Sciatic nerve (tissue), 2 donors: Measurements from ENCODE around the gene ATP6AP2. TPM values are rescaled to one million over a fixed set of nuclear protein-coding genes. Genes with fewer than 3 reads are reported as not detected.

Experiments
- ATAC-seq: fragments of 200-7000 bp; cut with Tn5 transposase; one replicate; pipeline ENCODE4 v1.9.1; 2020; ENCODE audit warnings: mild to moderate bottlenecking, moderate library complexity
- DNase-seq: peaks from one replicate; pipeline ENCODE4 v3.0.0-alpha.2; 2020; ENCODE audit warnings: low spot score
- intact Hi-C: fragments of 100-400 bp; cut with DNase I; formaldehyde crosslinking; loops from one replicate; pipeline ENCODE4 v1.14.2; 2022
- total RNA-seq: library from RNA; stranded (reverse); fragmentation: NEBNext Ultra II Directional; extraction: Animal tissue kit (Norgen Biotek cat#: 25700); gene quantifications from one replicate; pipeline ENCODE4 v1.2.1, GENCODE V29; 2021
- donor health status: DM: no; HTN: no; CAD: no.
- donor health status: DM: no; HTN: no; CAD: no.

The ATP6AP2 gene
- total RNA-seq, 1 donor from 2014 or later: 103 TPM

DNA sequence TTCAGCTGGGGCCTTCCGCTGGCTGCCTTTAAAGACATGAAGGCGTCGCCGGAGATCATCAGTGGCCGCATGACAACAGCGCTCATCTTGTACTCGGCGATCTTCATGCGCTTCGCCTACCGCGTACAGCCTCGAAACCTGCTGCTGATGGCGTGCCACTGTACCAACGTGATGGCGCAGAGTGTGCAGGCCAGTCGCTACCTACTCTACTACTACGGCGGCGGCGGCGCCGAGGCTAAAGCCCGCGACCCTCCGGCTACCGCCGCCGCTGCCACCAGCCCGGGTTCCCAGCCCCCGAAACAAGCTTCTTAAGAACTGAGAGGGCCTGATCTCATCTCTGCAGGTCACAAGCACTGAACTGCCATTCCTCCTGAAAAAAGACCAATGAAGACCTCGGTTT lies 42.9 kb downstream of the ATP6AP2 start:
- ATAC-seq (no peak), DNase-seq (no peak)
- intact Hi-C loops: no loop called here

DNA sequence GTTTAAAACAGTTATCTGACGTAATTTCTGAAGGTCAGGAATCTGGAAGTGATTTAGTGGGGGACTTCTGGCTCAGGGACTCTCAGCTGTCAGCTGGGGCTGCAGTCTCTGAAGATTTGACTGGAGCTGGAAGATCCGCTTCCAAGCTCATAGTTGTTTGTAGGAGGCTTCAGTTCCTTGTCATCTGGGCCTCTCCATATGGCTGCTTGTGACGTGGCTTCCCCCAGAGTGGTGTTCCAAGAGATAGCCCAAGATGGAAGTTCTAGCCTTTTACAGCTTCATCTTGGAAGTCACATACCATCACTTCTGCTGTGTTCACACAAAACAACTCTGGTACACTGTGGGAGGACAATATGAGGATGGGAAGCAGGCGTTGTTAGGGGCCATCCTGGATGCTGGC lies 44.5 kb downstream of the ATP6AP2 start:
- DNase-seq: no peak

DNA sequence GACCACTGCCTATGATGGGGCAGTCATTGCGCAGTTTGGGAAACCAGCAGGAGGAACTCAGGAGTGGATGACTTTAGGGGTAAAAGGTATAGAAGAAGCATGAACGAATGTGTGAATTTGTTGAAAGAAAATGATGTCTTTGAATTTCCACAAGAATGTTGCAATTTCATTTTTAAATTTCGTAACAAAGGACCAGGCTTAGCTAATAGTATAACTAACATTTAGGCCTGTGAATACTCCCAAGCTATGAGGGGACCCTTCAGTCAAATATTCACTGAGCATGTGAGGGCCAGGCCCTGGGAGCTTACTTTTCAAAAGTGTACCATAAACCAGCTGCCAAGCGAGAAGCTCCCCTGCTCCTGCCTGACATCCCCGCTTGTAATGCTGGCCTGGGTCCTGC lies 47.7 kb downstream of the ATP6AP2 start:
- no peak for ATAC-seq
- no peak for DNase-seq
- intact Hi-C loops: no loop called here

More for the DNA sequence above, 44.5 kb downstream of the ATP6AP2 start:
- no peak for ATAC-seq
- intact Hi-C loops: no loop called here

DNA sequence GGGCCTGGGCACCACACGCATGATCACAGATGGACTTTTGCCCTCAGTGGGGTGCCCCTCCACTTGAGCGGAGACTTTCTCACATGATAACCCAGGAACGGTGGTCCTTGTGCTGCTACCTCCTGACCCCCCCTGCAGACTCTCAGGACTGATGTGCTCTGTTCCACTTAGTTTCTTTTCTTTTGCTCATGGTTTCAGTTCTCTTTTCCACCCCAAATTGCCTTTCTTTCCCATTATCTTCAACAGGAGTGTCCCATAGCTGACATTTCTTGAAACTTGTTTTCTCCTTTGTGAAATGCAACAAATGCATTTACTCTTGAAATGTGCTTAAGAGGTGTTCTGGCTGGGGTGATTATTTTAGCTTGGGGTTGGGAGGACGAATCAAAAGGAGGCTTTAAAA lies 51.4 kb downstream of the ATP6AP2 start:
- no peak for DNase-seq
- no peak for ATAC-seq
- intact Hi-C loops: no loop called here

DNA sequence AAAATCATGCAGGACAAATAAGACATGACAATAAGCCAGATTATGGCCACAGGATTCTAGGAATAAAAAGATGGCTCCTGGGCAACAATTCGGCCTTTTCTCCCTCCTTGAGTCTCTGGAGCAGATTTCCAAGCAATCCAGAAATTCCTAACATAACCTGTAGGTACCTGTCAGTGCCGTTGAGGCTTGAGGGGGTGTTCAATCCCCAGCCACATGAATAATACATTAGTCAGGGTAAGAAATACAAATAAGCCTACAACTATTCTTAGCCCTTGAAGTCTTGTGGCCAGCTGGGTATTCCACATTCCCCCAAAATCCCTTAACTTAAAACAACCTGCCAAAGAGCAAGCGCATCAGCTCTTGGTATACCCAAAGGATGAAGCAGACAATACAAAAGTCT lies 56.9 kb downstream of the ATP6AP2 start:
- intact Hi-C loops: no loop called here

DNA sequence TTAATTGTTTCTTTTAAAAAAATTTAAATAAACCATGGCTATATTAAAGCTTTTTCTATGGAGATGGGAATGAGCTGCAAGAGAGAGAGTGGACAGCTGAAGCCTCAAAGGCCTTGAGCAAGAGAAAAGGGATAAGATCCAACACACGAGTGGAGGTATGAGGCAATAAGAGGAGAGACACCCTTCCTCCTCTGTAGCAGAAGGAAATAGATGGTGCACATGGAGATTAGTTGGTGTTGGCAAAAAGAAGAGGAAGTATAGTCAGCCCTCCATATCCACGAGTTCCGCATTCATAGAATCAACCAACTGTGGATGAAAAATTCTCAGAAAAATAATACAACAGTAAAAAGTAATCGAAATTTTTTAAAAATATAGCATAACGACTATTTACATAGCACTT lies 63.4 kb downstream of the ATP6AP2 start:
- no peak for DNase-seq
- intact Hi-C loops: no loop called here

More for the DNA sequence above, 56.9 kb downstream of the ATP6AP2 start:
- ATAC-seq (no peak), DNase-seq (no peak)

DNA sequence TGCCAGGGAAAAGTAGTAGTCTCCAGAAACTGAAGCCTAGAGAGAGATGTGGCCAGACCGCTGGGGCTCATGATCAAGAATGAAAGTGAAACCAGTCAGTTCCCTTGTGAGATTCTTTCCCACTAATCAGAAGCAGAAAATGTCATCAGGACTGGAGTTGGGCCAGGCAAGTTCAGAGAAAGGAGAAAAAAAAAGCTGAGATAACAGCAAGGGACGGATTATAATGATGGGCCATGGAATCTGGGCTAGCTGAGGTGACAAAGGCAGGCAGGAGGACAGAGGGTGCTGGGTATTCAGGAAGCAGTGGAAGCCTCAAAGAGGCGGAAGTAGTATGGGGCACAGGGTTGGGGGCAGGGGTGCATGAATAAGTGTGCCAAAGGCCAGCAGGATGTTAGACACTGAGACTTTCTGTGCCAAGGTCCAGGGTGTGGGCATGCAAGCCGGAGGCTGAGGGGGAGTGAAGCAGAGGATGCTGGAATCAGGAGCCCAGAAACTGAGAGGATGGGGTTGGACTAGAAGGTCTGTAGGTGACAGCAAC lies 64.1 kb downstream of the ATP6AP2 start:
- intact Hi-C loops: no loop called here
- ATAC-seq (peak; percentile 64), DNase-seq (peak; percentile 70)

More for the DNA sequence above, 63.4 kb downstream of the ATP6AP2 start:
- peak; percentile 51 for ATAC-seq

DNA sequence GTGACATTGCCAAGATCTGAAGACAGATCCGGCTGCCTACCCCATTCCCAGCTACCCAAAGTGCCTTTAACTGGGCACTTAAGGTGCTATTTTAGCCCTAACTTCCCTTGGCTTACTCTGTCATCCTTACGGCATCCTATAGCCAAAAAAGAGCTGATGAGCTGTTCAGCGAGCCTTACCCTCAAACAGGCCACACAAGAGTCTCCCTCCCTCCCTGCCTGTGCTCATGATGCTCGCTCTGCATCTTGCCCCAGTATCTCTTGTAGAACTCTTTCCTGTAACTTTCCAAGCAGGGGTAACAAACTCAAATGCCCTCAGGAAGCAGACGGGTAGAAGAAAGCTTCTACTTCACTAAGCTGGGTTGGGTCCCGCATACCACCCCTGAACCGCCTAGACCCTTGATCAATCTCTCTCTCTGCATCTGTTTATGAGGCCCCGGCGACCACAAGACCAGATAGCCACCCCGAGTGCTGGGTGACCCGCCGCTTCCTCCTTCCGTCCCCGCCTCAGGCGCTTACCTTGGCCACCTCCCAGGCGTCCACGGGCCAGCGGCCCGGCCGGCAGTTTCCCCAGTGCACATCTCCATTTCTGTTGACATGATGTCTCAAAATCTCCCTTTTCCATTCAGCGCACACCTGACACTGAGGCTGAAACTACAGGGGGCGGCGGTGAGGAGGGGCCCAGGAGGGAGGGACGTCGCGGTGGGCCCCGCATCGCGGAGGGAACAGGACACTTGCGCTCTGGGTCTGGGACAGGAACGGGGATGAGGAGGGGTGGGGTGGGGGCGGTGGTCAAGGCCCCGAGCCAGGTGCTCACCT lies 65.9 kb downstream of the ATP6AP2 start:
- peak; percentile 72 for DNase-seq
- intact Hi-C loops: no loop called here
- ATAC-seq: peak; percentile 46

DNA sequence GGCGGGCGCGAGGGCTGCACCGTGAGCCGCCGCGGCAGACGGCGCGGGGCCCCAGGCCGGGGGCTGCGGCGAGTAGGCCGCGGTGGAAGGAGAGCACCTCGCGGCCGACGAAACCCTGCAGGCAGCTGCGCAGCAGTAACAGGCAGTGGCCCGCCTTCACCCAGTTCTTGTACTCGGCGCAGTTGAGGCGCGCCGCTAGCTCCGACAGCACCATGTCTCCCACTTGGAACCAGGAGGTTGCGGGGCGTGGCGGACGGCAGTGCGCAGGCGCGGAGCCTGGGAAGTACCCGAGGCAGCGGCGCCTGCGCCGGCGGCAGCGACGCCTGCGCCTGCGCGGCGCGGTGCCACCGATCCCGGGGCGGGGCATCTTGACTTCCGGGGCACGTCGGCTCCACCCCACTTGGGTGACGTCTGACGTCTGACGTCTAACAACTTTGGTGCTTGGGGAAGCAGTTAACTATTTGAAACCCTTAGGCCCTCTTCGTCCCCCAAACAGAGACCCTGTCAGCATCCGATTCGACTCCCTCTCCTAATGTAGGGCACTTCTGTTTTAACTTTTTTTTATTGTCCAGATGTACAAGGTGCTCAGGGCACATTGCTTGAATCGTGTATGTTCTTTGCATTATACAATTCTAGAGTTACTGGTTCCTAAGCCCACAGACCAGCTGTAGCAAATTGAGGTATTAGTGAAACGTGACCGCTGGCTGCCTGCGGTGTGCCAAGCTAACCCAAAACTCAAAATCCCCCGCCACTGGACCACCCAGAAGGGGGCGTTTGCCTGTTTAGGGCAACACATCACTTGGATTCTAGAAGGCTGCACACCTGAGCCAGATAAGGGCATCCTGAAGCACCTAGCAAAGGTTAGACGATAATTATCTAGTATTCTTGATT lies 66.8 kb downstream of the ATP6AP2 start, which contains the start of gene CXorf38:
Gene CXorf38, minus strand, starts transcription at position 255 of the 891 bp plus-strand sequence. Its CDS starts 41 bp downstream, at position 214.
- DNase-seq (peak; percentile 97), ATAC-seq (peak; percentile 90)
- intact Hi-C loops: no loop called here

DNA sequence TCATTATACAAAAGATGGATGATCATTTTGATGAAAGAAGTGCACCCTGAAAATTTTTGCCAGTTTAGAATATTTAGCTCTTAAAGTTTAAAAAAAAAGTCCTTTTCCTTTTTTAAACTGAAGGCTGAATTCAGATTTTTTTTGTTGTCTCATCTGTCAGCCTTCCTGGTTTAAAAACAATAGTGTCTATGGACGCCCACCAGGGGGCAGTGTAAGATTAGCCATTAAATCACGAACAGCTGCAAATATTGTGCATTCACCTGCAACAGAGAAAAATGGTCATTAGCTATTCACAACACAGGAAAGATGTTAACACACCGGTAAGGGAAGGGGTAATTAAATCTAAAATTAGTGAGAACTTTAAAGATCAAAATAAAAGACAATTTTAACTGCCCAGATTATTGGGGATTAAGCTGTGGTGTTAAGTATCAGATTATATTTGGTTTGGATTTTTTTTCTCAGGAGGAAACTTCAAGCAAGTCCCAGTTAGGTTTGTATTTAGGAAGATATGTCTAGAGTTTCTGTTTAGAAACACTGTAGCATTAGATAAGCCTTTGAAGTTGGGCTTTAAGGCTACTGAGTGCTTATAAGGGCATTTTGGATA lies 71.0 kb downstream of the ATP6AP2 start:
- DNase-seq: peak; percentile 86
- intact Hi-C loops: no loop called here

DNA sequence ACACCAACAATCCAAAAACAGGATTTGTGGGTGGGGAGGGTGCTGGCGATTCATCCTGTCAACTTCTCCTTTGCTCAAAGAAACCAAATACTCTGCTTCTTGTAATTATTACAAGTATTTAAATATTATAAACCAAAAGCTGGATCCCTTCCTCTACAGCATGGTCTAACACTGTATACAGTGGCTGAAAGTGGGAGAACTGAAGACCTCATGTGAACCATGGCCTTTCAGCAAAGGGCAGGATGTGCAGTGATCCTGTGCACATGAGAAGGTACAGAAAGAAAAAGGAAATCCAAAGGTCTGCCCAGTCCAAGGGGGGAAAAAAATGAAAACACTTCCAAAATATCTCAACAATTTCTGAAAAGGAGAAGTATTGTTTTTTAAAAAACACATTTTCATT lies 71.9 kb downstream of the ATP6AP2 start:
- no peak for ATAC-seq
- DNase-seq: no peak
- intact Hi-C loops: no loop called here

More for the DNA sequence above, 71.0 kb downstream of the ATP6AP2 start:
- ATAC-seq: no peak

DNA sequence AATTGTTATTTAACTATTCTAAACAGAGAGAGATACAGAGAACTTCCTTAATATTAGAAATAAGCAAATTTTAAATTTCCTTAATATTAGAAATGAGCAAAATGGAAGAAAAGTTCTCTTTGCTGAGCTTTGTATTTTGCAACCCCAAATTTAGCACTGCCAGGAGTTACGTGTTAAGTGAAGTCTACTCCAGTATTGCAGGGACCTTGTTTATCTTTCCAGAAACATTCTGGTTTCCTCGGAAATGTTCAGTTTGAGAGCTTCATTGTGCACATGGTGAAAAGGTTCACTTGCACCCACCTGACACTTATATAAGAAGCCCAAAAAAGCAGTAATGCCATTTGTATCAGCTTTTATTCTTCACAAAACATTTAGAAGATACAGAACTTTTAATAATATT lies 72.8 kb downstream of the ATP6AP2 start:
- intact Hi-C loops: no loop called here
- DNase-seq: no peak
- no peak for ATAC-seq

Other genes with a start within 250 kb of the ATP6AP2 start
- gene MPC1L, start 42.5 kb downstream of the ATP6AP2 start, total RNA-seq: not detected
- 14.0 TPM for gene CXorf38, start 66.6 kb downstream of the ATP6AP2 start, total RNA-seq
- gene MED14, start 154.6 kb downstream of the ATP6AP2 start, total RNA-seq: 47.0 TPM